ENCODE results near the gene MT1H. TPM values are rescaled to one million over a fixed set of nuclear protein-coding genes. Genes with fewer than 3 reads are reported as not detected.
A peak's percentile ranks its signal among the peaks of the same experiment; 100 is the strongest.
"Not testable (repeated sequence)": the region's sequence is repeated elsewhere in the genome, so short reads cannot be mapped to it uniquely, and the experiment has no call there.

Gene MT1H
- total RNA-seq, 4 donors from 2014 or later, result 5.8 to 2,098 (median 30.1) TPM; not detected in 1

GRCh38 chr16:56710181-56710737 is 40.6 kb downstream of the MT1H start:
- peak overlapping the region in 1 of 4 donors; percentile 73 for H3K27ac ChIP-seq
- H3K36me3 ChIP-seq, result no peaks in the 10 kb centered on the region
- DNase-seq, result no peak
- H3K4me1 ChIP-seq, result no peaks in the 10 kb centered on the region
- no peak for TF ChIP-seq POLR2A (IDR thresholded peaks at IDR 0.05)
- TF ChIP-seq CTCF (IDR thresholded peaks at IDR 0.05), result no peak
- H3K27me3 ChIP-seq, result no peaks in the 10 kb centered on the region
- no peak overlapping the region for H3K4me3 ChIP-seq
- no peaks in the 10 kb centered on the region for H3K9me3 ChIP-seq

- no peaks in the 10 kb centered on the region for H3K4me1 ChIP-seq
- no peak overlapping the region for H3K4me3 ChIP-seq
- H3K36me3 ChIP-seq, result no peaks in the 10 kb centered on the region
- TF ChIP-seq CTCF (IDR thresholded peaks at IDR 0.05) (no peak), POLR2A (IDR thresholded peaks at IDR 0.05) (no peak)
- H3K27me3 ChIP-seq, result no peaks in the 10 kb centered on the region
- no peak for DNase-seq
- H3K27ac ChIP-seq, result no peak overlapping the region
- H3K9me3 ChIP-seq, result no peaks in the 10 kb centered on the region
Measured at GRCh38 chr16:56711862-56712261, 42.2 kb downstream of the MT1H start.

GRCh38 chr16:56713794-56714193 is 44.2 kb downstream of the MT1H start:
- TF ChIP-seq CTCF (IDR thresholded peaks at IDR 0.05) (no peak), POLR2A (IDR thresholded peaks at IDR 0.05) (no peak)
- H3K36me3 ChIP-seq, result no peaks in the 10 kb centered on the region
- DNase-seq, result no peak
- no peaks in the 10 kb centered on the region for H3K9me3 ChIP-seq
- H3K27ac ChIP-seq, result no peak overlapping the region
- no peak overlapping the region for H3K4me3 ChIP-seq
- no peaks in the 10 kb centered on the region for H3K4me1 ChIP-seq
- H3K27me3 ChIP-seq, result no peaks in the 10 kb centered on the region

- TF ChIP-seq CTCF (IDR thresholded peaks at IDR 0.05), result no peak
- TF ChIP-seq POLR2A (IDR thresholded peaks at IDR 0.05), result no peak
- no peak for DNase-seq
- Histone ChIP-seq H3K4me1 (no peaks in the 10 kb centered on the region), H3K4me3 (no peak overlapping the region), H3K27me3 (no peaks in the 10 kb centered on the region), H3K36me3 (no peaks in the 10 kb centered on the region), H3K9me3 (no peaks in the 10 kb centered on the region), H3K27ac (no peak overlapping the region)
Measured at GRCh38 chr16:56715126-56715525, 45.5 kb downstream of the MT1H start.

- no peak for TF ChIP-seq CTCF (IDR thresholded peaks at IDR 0.05)
- no peak for TF ChIP-seq POLR2A (IDR thresholded peaks at IDR 0.05)
- no peak for DNase-seq
Measured at GRCh38 chr16:56716761-56717160, 47.1 kb downstream of the MT1H start.

GRCh38 chr16:56717532-56717931 is 47.9 kb downstream of the MT1H start:
- not testable (repeated sequence) for H3K4me3 ChIP-seq, H3K27me3 ChIP-seq, DNase-seq

More at GRCh38 chr16:56716761-56717160, 47.1 kb downstream of the MT1H start:
- Histone ChIP-seq H3K9me3 (no peaks in the 10 kb centered on the region), H3K27ac (no peak overlapping the region), H3K36me3 (no peaks in the 10 kb centered on the region), H3K27me3 (no peaks in the 10 kb centered on the region), H3K4me1 (no peaks in the 10 kb centered on the region), H3K4me3 (no peak overlapping the region)

More at GRCh38 chr16:56717532-56717931, 47.9 kb downstream of the MT1H start:
- not testable (repeated sequence) for H3K36me3 ChIP-seq, H3K9me3 ChIP-seq, H3K27ac ChIP-seq, H3K4me1 ChIP-seq

Other genes starting within 250 kb of the MT1H start
- gene AMFR, start 244.3 kb upstream of the MT1H start, total RNA-seq, result 100 to 1,000 TPM; 149 to 265 (median 170) TPM
- gene NUDT21, start 218.5 kb upstream of the MT1H start, total RNA-seq, result 10 to 100 TPM; 26.1 to 43.6 (median 34.2) TPM
- 10 to 100 TPM; 11.0 to 47.9 (median 18.0) TPM for gene OGFOD1, start 218.3 kb upstream of the MT1H start, total RNA-seq
- 10 to 100 TPM; 22.9 to 66.0 (median 39.6) TPM for gene BBS2, start 149.8 kb upstream of the MT1H start, total RNA-seq
- gene MT4, start 104.7 kb upstream of the MT1H start, total RNA-seq, result not detected
- gene MT3, start 80.3 kb upstream of the MT1H start, total RNA-seq, result not detected
- gene MT2A, start 61.2 kb upstream of the MT1H start, total RNA-seq, result 1,000 to 10,000 TPM in 1 of 4 donors, 100 to 1,000 TPM in 1, 10 to 100 TPM in 2; 33.2 to 1,072 (median 216) TPM
- 1,000 to 10,000 TPM in 1 of 4 donors, 100 to 1,000 TPM in 1, 10 to 100 TPM in 2; 53.9 to 2,225 (median 195) TPM for gene MT1E, start 44.0 kb upstream of the MT1H start, total RNA-seq
- 100 to 1,000 TPM in 1 of 4 donors, 10 to 100 TPM in 1, 1 to 10 TPM in 2; 3.5 to 252 (median 11.3) TPM for gene MT1M, start 37.2 kb upstream of the MT1H start, total RNA-seq
- gene MT1A, start 31.1 kb upstream of the MT1H start, total RNA-seq, result 100 to 1,000 TPM in 1 of 4 donors, not detected in 3; 102 TPM
- 10 to 100 TPM in 1 of 4 donors, not detected in 3; 39.3 TPM for gene MT1B, start 17.9 kb upstream of the MT1H start, total RNA-seq
- 100 to 1,000 TPM in 1 of 4 donors, 10 to 100 TPM in 2, 1 to 10 TPM in 1; 8.0 to 310 (median 44.1) TPM for gene MT1F, start 11.9 kb upstream of the MT1H start, total RNA-seq
- 1,000 to 10,000 TPM in 1 of 4 donors, 100 to 1,000 TPM in 2, 10 to 100 TPM in 1; 17.8 to 5,605 (median 130) TPM for gene MT1G, start 1.7 kb upstream of the MT1H start, total RNA-seq
- 1,000 to 10,000 TPM in 1 of 4 donors, 100 to 1,000 TPM in 3; 121 to 1,155 (median 305) TPM for gene MT1X, start 12.7 kb downstream of the MT1H start, total RNA-seq
- gene NUP93, start 60.3 kb downstream of the MT1H start, total RNA-seq, result 100 to 1,000 TPM in 1 of 4 donors, 10 to 100 TPM in 3; 27.3 to 195 (median 31.4) TPM
- not detected for gene SLC12A3, start 195.4 kb downstream of the MT1H start, total RNA-seq

All from Peyer's patch (tissue), 4 donors.